Astrocyte (in vitro differentiated cells and primary cell): ENCODE data around the gene DMPK. TPM values are rescaled to one million over a fixed set of nuclear protein-coding genes. Genes with fewer than 3 reads are reported as not detected.

Experiments
- DNase-seq: peaks from one replicate; pipeline ENCODE4 v3.0.0-alpha.2; 2010; ENCODE audit warnings: low read depth
- FAIRE-seq: peaks from 2 replicates; lab custom pipeline; 2011; peaks lifted over from hg19 to GRCh38; lab: Jason Lieb, UNC
- H2AFZ ChIP-seq: 2 replicates; pipeline ENCODE4 v1.6.0; 2012; ENCODE audit warnings: low read depth, low read length, inconsistent platforms
- H3K27ac ChIP-seq: 2 replicates; pipeline ENCODE4 v1.5.1; 2011; ENCODE audit warnings: low read depth, low read length, inconsistent platforms
- H3K27me3 ChIP-seq: 2 replicates; pipeline ENCODE4 v1.6.0; 2011; ENCODE audit warnings: low read length, inconsistent platforms; ENCODE audit not compliant: insufficient read depth
- H3K36me3 ChIP-seq: 2 replicates; pipeline ENCODE4 v1.5.1; 2011; ENCODE audit warnings: low read length, inconsistent platforms; ENCODE audit not compliant: insufficient read depth
- H3K4me1 ChIP-seq: 2 replicates; pipeline ENCODE4 v1.5.1; 2011; ENCODE audit warnings: low read length, inconsistent platforms; ENCODE audit not compliant: insufficient read depth
- H3K4me2 ChIP-seq: 2 replicates; pipeline ENCODE4 v1.6.0; 2012; ENCODE audit warnings: low read length, inconsistent platforms
- H3K4me3 ChIP-seq: 2 replicates; pipeline ENCODE4 v1.5.1; 2011; ENCODE audit warnings: low read depth, mild to moderate bottlenecking, low read length, inconsistent platforms; ENCODE audit not compliant: insufficient read depth
- H3K79me2 ChIP-seq: 2 replicates; pipeline ENCODE4 v1.6.0; 2012; ENCODE audit warnings: mild to moderate bottlenecking, low read length, inconsistent platforms; ENCODE audit not compliant: insufficient read depth
- H3K9ac ChIP-seq: 2 replicates; pipeline ENCODE4 v1.6.0; 2012; ENCODE audit warnings: mild to moderate bottlenecking, low read length, inconsistent platforms
- H3K9me3 ChIP-seq: 2 replicates; pipeline ENCODE4 v1.5.1; 2012; ENCODE audit warnings: low read depth, mild to moderate bottlenecking, low read length, inconsistent platforms; ENCODE audit not compliant: insufficient read depth
- H4K20me1 ChIP-seq: 2 replicates; pipeline ENCODE4 v1.6.0; 2012; ENCODE audit warnings: low read length, inconsistent platforms; ENCODE audit not compliant: insufficient read depth
- H3K27ac Mint-ChIP-seq: one replicate; pipeline ENCODE4 v1.8.0; 2021; ENCODE audit warnings: mild to moderate bottlenecking, mixed read lengths; ENCODE audit not compliant: unreplicated experiment
- H3K27me3 Mint-ChIP-seq: one replicate; pipeline ENCODE4 v1.8.0; 2021; ENCODE audit warnings: low read depth, mixed read lengths; ENCODE audit not compliant: unreplicated experiment
- H3K36me3 Mint-ChIP-seq: one replicate; pipeline ENCODE4 v1.8.0; 2021; ENCODE audit warnings: low read depth, mixed read lengths; ENCODE audit not compliant: unreplicated experiment
- H3K4me1 Mint-ChIP-seq: one replicate; pipeline ENCODE4 v1.8.0; 2021; ENCODE audit warnings: low read depth, mixed read lengths; ENCODE audit not compliant: unreplicated experiment
- H3K4me3 Mint-ChIP-seq: one replicate; pipeline ENCODE4 v1.8.0; 2021; ENCODE audit warnings: mild to moderate bottlenecking, moderate library complexity, mixed read lengths; ENCODE audit not compliant: unreplicated experiment
- H3K9me3 Mint-ChIP-seq: one replicate; pipeline ENCODE4 v1.8.0; 2021; ENCODE audit warnings: mild to moderate bottlenecking, mixed read lengths; ENCODE audit not compliant: unreplicated experiment
- EZH2 ChIP-seq: IDR thresholded peaks from 2 replicates; pipeline ENCODE4 v1.6.1; 2012; ENCODE audit warnings: mild to moderate bottlenecking, low read length, inconsistent platforms; ENCODE audit not compliant: insufficient read depth
- total RNA-seq: library from RNA; stranded (reverse); gene quantifications from 2 replicates; pipeline ENCODE4 v1.2.1, GENCODE V29; 2021
- TF ChIP-seq, protein P1 (sequence below): IDR thresholded peaks from 2 replicates; pipeline ENCODE4 v1.5.1; 2011; ENCODE audit warnings: low read depth, mild to moderate bottlenecking, inconsistent platforms, low read length, moderate library complexity; ENCODE audit not compliant: insufficient read depth

The DMPK gene
- total RNA-seq, 1 donor from 2014 or later: 75.2 TPM

DNA sequence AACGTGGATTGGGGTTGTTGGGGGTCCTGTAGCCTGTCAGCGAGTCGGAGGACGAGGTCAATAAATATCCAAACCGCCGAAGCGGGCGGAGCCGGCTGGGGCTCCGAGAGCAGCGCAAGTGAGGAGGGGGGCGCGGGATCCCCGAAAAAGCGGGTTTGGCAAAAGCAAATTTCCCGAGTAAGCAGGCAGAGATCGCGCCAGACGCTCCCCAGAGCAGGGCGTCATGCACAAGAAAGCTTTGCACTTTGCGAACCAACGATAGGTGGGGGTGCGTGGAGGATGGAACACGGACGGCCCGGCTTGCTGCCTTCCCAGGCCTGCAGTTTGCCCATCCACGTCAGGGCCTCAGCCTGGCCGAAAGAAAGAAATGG is 12.5 kb downstream of the DMPK start:
- Mint-ChIP-seq H3K9me3 (no peaks in the 10 kb centered on the region), H3K27ac (peak overlapping the region; percentile 94), H3K4me3 (peak overlapping the region; percentile 87), H3K27me3 (no peaks in the 10 kb centered on the region), H3K4me1 (peaks cover 14% of the 10 kb centered on the region), H3K36me3 (peaks cover 6% of the 10 kb centered on the region)
- H3K4me2 ChIP-seq: peak overlapping the region; percentile 100
- H3K27ac ChIP-seq: peak overlapping the region; percentile 54
- peaks cover 29% of the 10 kb centered on the region for H3K4me1 ChIP-seq
- H3K36me3 ChIP-seq: peaks cover 9% of the 10 kb centered on the region
- H3K9me3 ChIP-seq: no peaks in the 10 kb centered on the region
- no peaks in the 10 kb centered on the region for H3K27me3 ChIP-seq
- no peak for DNase-seq
- peak overlapping the region; percentile 52 for H3K4me3 ChIP-seq
- H3K9ac ChIP-seq: peak overlapping the region; percentile 74
- peaks cover 28% of the 10 kb centered on the region for H4K20me1 ChIP-seq
- FAIRE-seq: no peak
- H2AFZ ChIP-seq: no peak overlapping the region
- no peak for TF ChIP-seq EZH2
- TF ChIP-seq, protein P1, sequence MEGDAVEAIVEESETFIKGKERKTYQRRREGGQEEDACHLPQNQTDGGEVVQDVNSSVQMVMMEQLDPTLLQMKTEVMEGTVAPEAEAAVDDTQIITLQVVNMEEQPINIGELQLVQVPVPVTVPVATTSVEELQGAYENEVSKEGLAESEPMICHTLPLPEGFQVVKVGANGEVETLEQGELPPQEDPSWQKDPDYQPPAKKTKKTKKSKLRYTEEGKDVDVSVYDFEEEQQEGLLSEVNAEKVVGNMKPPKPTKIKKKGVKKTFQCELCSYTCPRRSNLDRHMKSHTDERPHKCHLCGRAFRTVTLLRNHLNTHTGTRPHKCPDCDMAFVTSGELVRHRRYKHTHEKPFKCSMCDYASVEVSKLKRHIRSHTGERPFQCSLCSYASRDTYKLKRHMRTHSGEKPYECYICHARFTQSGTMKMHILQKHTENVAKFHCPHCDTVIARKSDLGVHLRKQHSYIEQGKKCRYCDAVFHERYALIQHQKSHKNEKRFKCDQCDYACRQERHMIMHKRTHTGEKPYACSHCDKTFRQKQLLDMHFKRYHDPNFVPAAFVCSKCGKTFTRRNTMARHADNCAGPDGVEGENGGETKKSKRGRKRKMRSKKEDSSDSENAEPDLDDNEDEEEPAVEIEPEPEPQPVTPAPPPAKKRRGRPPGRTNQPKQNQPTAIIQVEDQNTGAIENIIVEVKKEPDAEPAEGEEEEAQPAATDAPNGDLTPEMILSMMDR: no peak
- H3K79me2 ChIP-seq: peaks cover 12% of the 10 kb centered on the region

DNA sequence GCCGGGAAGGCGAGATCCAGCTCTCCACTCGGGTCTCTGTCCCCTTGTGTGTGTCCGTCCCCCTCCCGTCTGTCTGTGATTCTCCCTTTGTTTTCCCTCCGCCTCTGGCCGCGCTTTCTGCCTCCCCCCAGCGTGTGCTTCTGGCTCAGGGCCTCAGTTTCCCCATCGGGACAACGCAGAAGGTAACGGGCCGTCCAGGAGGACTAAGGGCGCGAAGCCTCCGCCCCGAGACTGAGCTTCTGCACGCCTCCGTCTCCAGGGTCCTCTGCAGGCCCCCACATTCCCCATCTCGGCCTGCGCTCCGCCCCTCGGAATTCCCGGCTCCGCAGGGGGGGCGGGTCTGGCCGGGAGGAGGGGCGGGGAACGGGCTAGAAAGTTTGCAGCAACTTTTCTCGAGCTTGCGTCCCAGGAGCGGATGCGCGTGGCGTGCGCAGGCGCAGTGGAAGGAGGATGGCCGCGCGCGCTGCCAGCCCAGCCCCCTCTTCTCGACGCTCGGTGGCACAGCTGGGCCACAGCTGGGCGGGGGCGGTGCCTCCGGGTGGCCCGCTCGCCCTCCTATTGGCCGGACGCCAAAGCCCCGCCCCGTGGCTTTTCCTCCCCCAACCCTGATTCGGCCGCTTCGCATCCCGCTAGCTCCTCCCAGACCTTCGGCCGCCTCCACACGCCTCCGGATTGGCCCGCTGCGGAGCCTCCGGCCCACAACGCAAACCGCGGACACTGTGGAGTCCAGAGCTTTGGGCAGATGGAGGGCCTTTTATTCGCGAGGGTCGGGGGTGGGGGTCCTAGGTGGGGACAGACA is 13.1 kb downstream of the DMPK start, which contains the start of gene SIX5:
TSS of gene SIX5 (minus strand) at position 269 of the 799 bp plus-strand sequence. CDS start 408 bp downstream, outside the sequence.
- Mint-ChIP-seq H3K4me1 (peaks cover 17% of the 10 kb centered on the region), H3K9me3 (no peaks in the 10 kb centered on the region), H3K27me3 (no peaks in the 10 kb centered on the region), H3K36me3 (peaks cover 3% of the 10 kb centered on the region), H3K4me3 (peak within 1 kb of the TSS; percentile 88), H3K27ac (peak within 1 kb of the TSS; percentile 94)
- H3K36me3 ChIP-seq: peaks cover 6% of the 10 kb centered on the region
- peaks cover 12% of the 10 kb centered on the region for H3K79me2 ChIP-seq
- peak within 1 kb of the TSS; percentile 96 for H3K9ac ChIP-seq
- peak within 1 kb of the TSS; percentile 85 for H3K4me3 ChIP-seq
- no peaks in the 10 kb centered on the region for H3K27me3 ChIP-seq
- FAIRE-seq (no peak), DNase-seq (peak; percentile 88)
- H3K9me3 ChIP-seq: no peaks in the 10 kb centered on the region
- H2AFZ ChIP-seq: peak within 1 kb of the TSS; percentile 76
- TF ChIP-seq, protein P1: no peak
- no peak for TF ChIP-seq EZH2
- peaks cover 28% of the 10 kb centered on the region for H4K20me1 ChIP-seq
- H3K4me2 ChIP-seq: peak within 1 kb of the TSS; percentile 100
- peak within 1 kb of the TSS; percentile 95 for H3K27ac ChIP-seq
- H3K4me1 ChIP-seq: peaks cover 34% of the 10 kb centered on the region

DNA sequence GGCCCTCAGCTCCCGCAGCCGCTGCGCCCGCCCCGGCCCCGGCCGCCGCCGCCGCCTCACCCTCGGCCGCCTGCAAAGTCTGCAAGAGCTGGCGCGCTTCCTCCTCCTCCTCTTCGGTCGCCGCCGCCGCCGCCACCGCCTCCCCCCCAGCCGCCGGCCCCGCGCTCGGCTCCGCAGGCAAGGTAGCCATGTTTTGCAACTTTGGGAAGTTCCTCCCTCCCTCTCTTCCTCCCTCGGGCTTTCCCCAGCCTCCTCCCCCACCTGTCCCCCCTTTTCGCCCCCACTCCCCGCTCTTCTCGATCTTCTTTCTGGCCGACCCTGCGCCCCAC is 13.7 kb downstream of the DMPK start:
- H3K27ac ChIP-seq: peak overlapping the region; percentile 95
- Mint-ChIP-seq H3K27me3 (no peaks in the 10 kb centered on the region), H3K36me3 (peaks cover 3% of the 10 kb centered on the region), H3K9me3 (no peaks in the 10 kb centered on the region), H3K4me3 (peak overlapping the region; percentile 88), H3K4me1 (peaks cover 17% of the 10 kb centered on the region), H3K27ac (peak overlapping the region; percentile 93)
- no peaks in the 10 kb centered on the region for H3K9me3 ChIP-seq
- H3K4me3 ChIP-seq: peak overlapping the region; percentile 85
- H3K27me3 ChIP-seq: no peaks in the 10 kb centered on the region
- peaks cover 37% of the 10 kb centered on the region for H3K4me1 ChIP-seq
- peaks cover 6% of the 10 kb centered on the region for H3K36me3 ChIP-seq
- H2AFZ ChIP-seq: peak overlapping the region; percentile 76
- peak overlapping the region; percentile 96 for H3K9ac ChIP-seq
- DNase-seq (no peak), FAIRE-seq (no peak)
- peaks cover 12% of the 10 kb centered on the region for H3K79me2 ChIP-seq
- TF ChIP-seq, protein P1: no peak
- no peak for TF ChIP-seq EZH2
- peak overlapping the region; percentile 100 for H3K4me2 ChIP-seq
- peaks cover 28% of the 10 kb centered on the region for H4K20me1 ChIP-seq
